ENCODE measurements around the gene CDK14. TPM values are rescaled to one million over a fixed set of nuclear protein-coding genes. Genes with fewer than 3 reads are reported as not detected.

The CDK14 gene
- total and polyA plus RNA-seq, 4 donors, result 60.9 to 126 (median 82.9) TPM

GRCh38 chr7:90945104-90945787 lies 349.1 kb downstream of the CDK14 start:
- DNase-seq (ENCODE audit: low read depth in 4 of 6, low spot score in 6 of 6), result no peak

DNA sequence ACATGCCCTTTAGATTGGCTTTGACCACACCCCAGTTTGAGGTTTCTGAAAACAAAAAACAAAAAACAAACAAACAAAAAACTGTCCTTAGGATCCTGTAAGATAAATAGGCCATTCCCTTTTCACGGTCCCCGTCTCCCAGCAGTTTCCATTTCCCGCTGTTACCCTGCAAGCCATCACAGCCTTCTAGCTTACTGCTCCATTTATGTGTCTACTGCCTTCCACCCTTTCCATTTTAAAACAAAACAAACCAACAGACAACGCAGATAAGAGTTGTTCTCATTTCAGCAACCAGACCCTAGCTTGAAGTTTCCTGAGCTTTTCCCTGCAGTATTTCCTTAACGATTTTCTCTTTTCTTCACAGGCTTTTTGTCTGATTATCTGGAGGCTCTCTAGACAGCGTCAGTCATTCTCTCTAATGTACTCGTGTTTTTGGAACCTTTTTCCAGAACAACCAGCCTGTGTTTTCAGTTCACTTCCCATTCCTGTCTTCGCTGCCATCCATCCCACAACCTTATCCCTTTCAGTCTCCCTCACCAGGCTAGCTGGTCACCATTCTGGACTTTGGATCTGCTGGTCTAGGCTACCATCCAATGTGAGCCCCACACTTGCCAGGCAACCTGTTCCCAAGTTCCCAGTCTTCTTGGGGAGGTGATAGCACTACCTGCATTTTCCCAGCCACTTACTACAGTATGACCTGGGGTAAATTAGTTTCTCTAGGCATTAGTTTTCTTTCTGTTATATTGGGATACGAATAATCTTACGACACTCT lies 350.8 kb downstream of the CDK14 start:
- Histone ChIP-seq H3K9me3 (ENCODE audit: control insufficient read depth, insufficient read depth, low read length) (no peaks in the 10 kb centered on the region), H3K36me3 (ENCODE audit: control insufficient read depth, insufficient read depth, low read length) (no peaks in the 10 kb centered on the region), H3K27ac (ENCODE audit: low read depth, low read length) (no peak overlapping the region), H3K27me3 (ENCODE audit: control insufficient read depth, insufficient read depth, low read length) (no peaks in the 10 kb centered on the region), H3K4me3 (ENCODE audit: low read depth, low read length) (no peak overlapping the region), H3K4me1 (ENCODE audit: control insufficient read depth, insufficient read depth, low read length) (no peaks in the 10 kb centered on the region)
- WGBS (ENCODE audit: insufficient coverage), result 39% methylated on average over 8 of the region's 10 CpGs
- DNase-seq (ENCODE audit: low read depth in 4 of 6, low spot score in 6 of 6), result peak in 2 of 6 donors; percentile 11 to 68

More at GRCh38 chr7:90945104-90945787, 349.1 kb downstream of the CDK14 start:
- Histone ChIP-seq H3K4me3 (ENCODE audit: low read depth, low read length) (no peak overlapping the region), H3K9me3 (ENCODE audit: control insufficient read depth, insufficient read depth, low read length) (no peaks in the 10 kb centered on the region), H3K27me3 (ENCODE audit: control insufficient read depth, insufficient read depth, low read length) (no peaks in the 10 kb centered on the region), H3K36me3 (ENCODE audit: control insufficient read depth, insufficient read depth, low read length) (no peaks in the 10 kb centered on the region), H3K27ac (ENCODE audit: low read depth, low read length) (no peak overlapping the region), H3K4me1 (ENCODE audit: control insufficient read depth, insufficient read depth, low read length) (no peaks in the 10 kb centered on the region)
- WGBS (ENCODE audit: insufficient coverage), result 93% methylated on average over 4 of the region's 5 CpGs

- H3K4me1 ChIP-seq (ENCODE audit: control insufficient read depth, insufficient read depth, low read length), result peaks cover 5% of the 10 kb centered on the region
- DNase-seq (ENCODE audit: low read depth in 4 of 6, low spot score in 6 of 6), result no peak
- H3K9me3 ChIP-seq (ENCODE audit: control insufficient read depth, insufficient read depth, low read length), result no peaks in the 10 kb centered on the region
- H3K36me3 ChIP-seq (ENCODE audit: control insufficient read depth, insufficient read depth, low read length), result no peaks in the 10 kb centered on the region
- no peak overlapping the region for H3K27ac ChIP-seq (ENCODE audit: low read depth, low read length)
- no peaks in the 10 kb centered on the region for H3K27me3 ChIP-seq (ENCODE audit: control insufficient read depth, insufficient read depth, low read length)
- H3K4me3 ChIP-seq (ENCODE audit: low read depth, low read length), result no peak overlapping the region
Observed at GRCh38 chr7:90948085-90948484, 352.0 kb downstream of the CDK14 start.

DNA sequence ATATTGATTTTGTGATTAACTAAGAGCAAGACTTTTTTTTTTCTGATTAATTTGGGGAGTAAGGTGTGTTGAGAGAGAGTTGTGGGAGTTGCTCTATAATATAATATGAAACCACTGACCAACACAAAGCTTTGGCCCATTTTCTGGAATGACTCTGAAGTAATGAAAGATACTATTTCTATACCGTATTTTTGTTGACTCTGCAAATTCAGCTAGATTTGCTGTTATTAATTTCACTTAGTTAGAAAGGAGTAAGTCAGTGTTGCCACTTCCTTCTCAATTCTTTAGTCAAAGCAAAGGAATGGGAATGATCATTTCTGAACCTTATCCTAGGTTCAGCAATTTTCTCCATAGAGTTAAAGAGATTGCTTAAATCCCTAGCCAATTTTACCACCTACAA lies 355.1 kb downstream of the CDK14 start:
- H3K36me3 ChIP-seq (ENCODE audit: control insufficient read depth, insufficient read depth, low read length), result no peaks in the 10 kb centered on the region
- H3K27me3 ChIP-seq (ENCODE audit: control insufficient read depth, insufficient read depth, low read length), result no peaks in the 10 kb centered on the region
- no CpG with 5 or more reads among the region's 1 CpG for WGBS (ENCODE audit: insufficient coverage)

GRCh38 chr7:90951986-90952954 lies 356.1 kb downstream of the CDK14 start:
- WGBS (ENCODE audit: insufficient coverage), result no CpG with 5 or more reads among the region's 7 CpGs
- Histone ChIP-seq H3K4me1 (ENCODE audit: control insufficient read depth, insufficient read depth, low read length) (peaks cover 5% of the 10 kb centered on the region), H3K27me3 (ENCODE audit: control insufficient read depth, insufficient read depth, low read length) (no peaks in the 10 kb centered on the region), H3K27ac (ENCODE audit: low read depth, low read length) (no peak overlapping the region), H3K36me3 (ENCODE audit: control insufficient read depth, insufficient read depth, low read length) (no peaks in the 10 kb centered on the region), H3K4me3 (ENCODE audit: low read depth, low read length) (no peak overlapping the region), H3K9me3 (ENCODE audit: control insufficient read depth, insufficient read depth, low read length) (no peaks in the 10 kb centered on the region)
- DNase-seq (ENCODE audit: low read depth in 4 of 6, low spot score in 6 of 6), result peak in 5 of 6 donors; percentile 17 to 87 (median 36)

More for the DNA sequence above, 355.1 kb downstream of the CDK14 start:
- Histone ChIP-seq H3K27ac (ENCODE audit: low read depth, low read length) (no peak overlapping the region), H3K4me3 (ENCODE audit: low read depth, low read length) (no peak overlapping the region), H3K4me1 (ENCODE audit: control insufficient read depth, insufficient read depth, low read length) (peaks cover 5% of the 10 kb centered on the region), H3K9me3 (ENCODE audit: control insufficient read depth, insufficient read depth, low read length) (no peaks in the 10 kb centered on the region)
- no peak for DNase-seq (ENCODE audit: low read depth in 4 of 6, low spot score in 6 of 6)

- Histone ChIP-seq H3K4me1 (ENCODE audit: control insufficient read depth, insufficient read depth, low read length) (peaks cover 5% of the 10 kb centered on the region), H3K9me3 (ENCODE audit: control insufficient read depth, insufficient read depth, low read length) (no peaks in the 10 kb centered on the region), H3K27ac (ENCODE audit: low read depth, low read length) (no peak overlapping the region), H3K27me3 (ENCODE audit: control insufficient read depth, insufficient read depth, low read length) (no peaks in the 10 kb centered on the region), H3K36me3 (ENCODE audit: control insufficient read depth, insufficient read depth, low read length) (no peaks in the 10 kb centered on the region), H3K4me3 (ENCODE audit: low read depth, low read length) (no peak overlapping the region)
- 100% methylated on average over 1 of the region's 3 CpGs for WGBS (ENCODE audit: insufficient coverage)
- DNase-seq (ENCODE audit: low read depth in 4 of 6, low spot score in 6 of 6), result no peak
Observed at GRCh38 chr7:90955641-90956207, 359.6 kb downstream of the CDK14 start.

- Histone ChIP-seq H3K4me3 (ENCODE audit: low read depth, low read length) (no peak overlapping the region), H3K9me3 (ENCODE audit: control insufficient read depth, insufficient read depth, low read length) (no peaks in the 10 kb centered on the region), H3K27me3 (ENCODE audit: control insufficient read depth, insufficient read depth, low read length) (no peaks in the 10 kb centered on the region), H3K4me1 (ENCODE audit: control insufficient read depth, insufficient read depth, low read length) (no peaks in the 10 kb centered on the region), H3K36me3 (ENCODE audit: control insufficient read depth, insufficient read depth, low read length) (no peaks in the 10 kb centered on the region), H3K27ac (ENCODE audit: low read depth, low read length) (no peak overlapping the region)
- no CpG with 5 or more reads among the region's 5 CpGs for WGBS (ENCODE audit: insufficient coverage)
- DNase-seq (ENCODE audit: low read depth in 4 of 6, low spot score in 6 of 6), result peak in 2 of 6 donors; percentile 33 to 42
Observed at GRCh38 chr7:90957883-90958282, 361.8 kb downstream of the CDK14 start.

GRCh38 chr7:90958647-90959046 lies 362.5 kb downstream of the CDK14 start:
- no peaks in the 10 kb centered on the region for H3K4me1 ChIP-seq (ENCODE audit: control insufficient read depth, insufficient read depth, low read length)
- H3K9me3 ChIP-seq (ENCODE audit: control insufficient read depth, insufficient read depth, low read length), result no peaks in the 10 kb centered on the region
- no peak overlapping the region for H3K4me3 ChIP-seq (ENCODE audit: low read depth, low read length)
- H3K36me3 ChIP-seq (ENCODE audit: control insufficient read depth, insufficient read depth, low read length), result no peaks in the 10 kb centered on the region
- 20% methylated on average over 1 of the region's 2 CpGs for WGBS (ENCODE audit: insufficient coverage)
- no peaks in the 10 kb centered on the region for H3K27me3 ChIP-seq (ENCODE audit: control insufficient read depth, insufficient read depth, low read length)
- no peak overlapping the region for H3K27ac ChIP-seq (ENCODE audit: low read depth, low read length)
- DNase-seq (ENCODE audit: low read depth in 4 of 6, low spot score in 6 of 6), result peak in 1 of 6 donors; percentile 35

DNA sequence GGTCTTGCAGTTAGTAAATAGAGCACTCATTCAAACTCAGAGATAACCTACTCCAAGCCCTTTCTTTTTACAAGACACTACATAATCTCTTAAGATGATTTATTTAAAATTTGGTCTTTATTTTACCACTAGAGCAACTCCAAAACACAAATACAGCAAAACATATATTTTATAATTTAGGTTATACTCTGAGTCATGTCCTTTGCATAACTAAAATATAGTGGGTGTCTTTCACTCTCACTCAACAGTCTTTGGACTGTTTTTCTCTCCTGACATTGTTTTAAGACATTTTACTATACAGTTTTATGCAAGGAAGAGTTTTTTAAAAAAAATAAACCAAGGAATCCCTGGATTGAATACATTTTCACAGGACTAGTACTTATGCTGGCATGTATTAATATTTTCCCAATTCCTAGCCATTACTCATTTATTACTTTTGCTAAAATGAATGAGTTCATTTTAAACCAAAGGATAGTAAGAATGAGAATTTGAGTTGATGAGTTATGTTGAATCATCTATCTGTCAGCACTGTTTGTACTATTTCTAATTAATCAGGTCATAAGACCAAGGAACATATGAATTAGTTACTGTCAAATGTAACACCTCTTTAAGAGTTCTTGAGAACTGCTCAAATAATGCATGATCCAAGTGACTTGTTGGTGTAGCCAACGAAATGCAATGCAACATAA lies 365.1 kb downstream of the CDK14 start:
- 100% methylated on average over 1 of the region's 1 CpG for WGBS (ENCODE audit: insufficient coverage)
- no peak overlapping the region for H3K4me3 ChIP-seq (ENCODE audit: low read depth, low read length)
- H3K4me1 ChIP-seq (ENCODE audit: control insufficient read depth, insufficient read depth, low read length), result no peaks in the 10 kb centered on the region
- no peak overlapping the region for H3K27ac ChIP-seq (ENCODE audit: low read depth, low read length)
- no peaks in the 10 kb centered on the region for H3K36me3 ChIP-seq (ENCODE audit: control insufficient read depth, insufficient read depth, low read length)
- H3K9me3 ChIP-seq (ENCODE audit: control insufficient read depth, insufficient read depth, low read length), result no peaks in the 10 kb centered on the region
- no peaks in the 10 kb centered on the region for H3K27me3 ChIP-seq (ENCODE audit: control insufficient read depth, insufficient read depth, low read length)
- no peak for DNase-seq (ENCODE audit: low read depth in 4 of 6, low spot score in 6 of 6)
